UCSD-AML1 (cell line): Measurements from ENCODE around the gene SH3BP4.

Experiments used
- DNase-seq: peaks from one replicate; lab custom pipeline; 2025; ENCODE audit not compliant: unreplicated experiment; lab: John Stamatoyannopoulos, UW

SH3BP4 gene

GRCh38 chr2:234996069-234996940, 44.5 kb downstream of the SH3BP4 start:
- DNase-seq, result no peak

DNA sequence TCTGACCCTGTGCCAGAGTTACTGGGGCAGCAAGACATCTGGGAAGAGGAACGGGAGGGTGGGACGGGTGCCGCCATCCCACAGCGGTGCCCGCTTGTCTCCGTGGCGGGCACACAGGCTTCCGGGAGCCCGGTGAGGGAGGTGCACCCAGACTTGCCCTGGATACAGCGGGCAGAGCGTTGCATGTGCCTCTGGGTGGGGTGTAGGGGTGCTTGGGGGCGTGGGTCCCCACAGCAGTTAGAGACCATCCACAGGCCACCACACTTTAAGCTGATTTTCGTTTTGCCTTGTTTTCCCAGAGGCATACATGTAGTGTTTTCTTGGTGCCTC, 45.1 kb downstream of the SH3BP4 start:
- no peak for DNase-seq

DNA sequence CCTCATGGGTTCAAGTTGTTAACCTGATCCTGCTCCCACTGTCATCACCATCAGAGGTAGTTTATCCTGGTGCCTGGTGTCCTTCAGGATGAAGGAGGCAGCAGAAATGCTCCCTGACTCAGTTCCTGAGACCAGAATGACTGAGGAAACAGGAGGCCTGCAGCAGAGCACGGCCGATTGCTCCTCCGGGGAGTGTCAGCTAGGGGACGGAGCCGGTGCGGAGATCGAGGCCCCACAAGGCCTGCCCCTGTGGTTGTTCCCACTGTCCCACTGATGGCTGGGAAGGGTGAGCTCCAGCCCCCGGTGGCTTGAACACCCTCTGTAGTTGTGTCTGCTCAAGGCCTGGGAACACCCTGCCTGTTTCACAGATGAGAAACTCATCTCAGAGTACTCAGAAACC, 45.6 kb downstream of the SH3BP4 start:
- DNase-seq, result no peak

- DNase-seq, result no peak
Observed at GRCh38 chr2:234998404-234999211, 46.8 kb downstream of the SH3BP4 start.

DNA sequence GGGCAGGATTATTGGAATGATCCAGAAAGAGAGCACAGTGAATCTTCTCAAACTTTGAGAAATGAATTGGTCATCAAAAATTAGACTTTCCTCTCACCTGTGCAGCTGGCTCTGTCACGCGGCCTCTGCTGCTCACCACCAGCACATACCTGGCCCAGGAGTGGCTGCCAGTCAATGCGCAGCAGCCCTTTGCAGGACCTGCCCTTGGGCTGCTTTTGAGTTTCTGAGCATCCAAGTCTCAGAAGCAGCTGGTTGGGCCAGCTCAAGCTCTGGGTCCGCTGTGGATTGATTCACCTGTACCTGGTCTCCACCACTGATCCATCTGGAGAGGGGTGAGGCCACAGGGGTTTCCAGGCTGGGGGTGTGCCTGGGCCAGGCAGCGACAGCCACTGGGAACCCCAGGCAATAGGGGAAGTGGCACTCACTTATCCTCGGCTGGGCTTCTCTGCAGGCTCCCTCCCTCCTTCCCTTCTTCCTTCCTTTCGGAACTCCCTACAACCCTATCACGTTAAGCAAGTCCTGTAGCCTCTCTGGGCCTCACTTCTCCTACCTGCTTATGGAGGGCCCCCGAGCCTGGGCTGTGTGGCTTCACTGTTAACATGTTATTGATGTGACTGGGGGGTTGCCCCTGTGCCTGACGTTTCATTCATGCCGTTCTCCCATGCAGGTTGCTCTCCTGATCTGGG, 48.1 kb downstream of the SH3BP4 start:
- no peak for DNase-seq

- DNase-seq, result no peak
Observed at GRCh38 chr2:235000426-235001236, 48.8 kb downstream of the SH3BP4 start.

DNA sequence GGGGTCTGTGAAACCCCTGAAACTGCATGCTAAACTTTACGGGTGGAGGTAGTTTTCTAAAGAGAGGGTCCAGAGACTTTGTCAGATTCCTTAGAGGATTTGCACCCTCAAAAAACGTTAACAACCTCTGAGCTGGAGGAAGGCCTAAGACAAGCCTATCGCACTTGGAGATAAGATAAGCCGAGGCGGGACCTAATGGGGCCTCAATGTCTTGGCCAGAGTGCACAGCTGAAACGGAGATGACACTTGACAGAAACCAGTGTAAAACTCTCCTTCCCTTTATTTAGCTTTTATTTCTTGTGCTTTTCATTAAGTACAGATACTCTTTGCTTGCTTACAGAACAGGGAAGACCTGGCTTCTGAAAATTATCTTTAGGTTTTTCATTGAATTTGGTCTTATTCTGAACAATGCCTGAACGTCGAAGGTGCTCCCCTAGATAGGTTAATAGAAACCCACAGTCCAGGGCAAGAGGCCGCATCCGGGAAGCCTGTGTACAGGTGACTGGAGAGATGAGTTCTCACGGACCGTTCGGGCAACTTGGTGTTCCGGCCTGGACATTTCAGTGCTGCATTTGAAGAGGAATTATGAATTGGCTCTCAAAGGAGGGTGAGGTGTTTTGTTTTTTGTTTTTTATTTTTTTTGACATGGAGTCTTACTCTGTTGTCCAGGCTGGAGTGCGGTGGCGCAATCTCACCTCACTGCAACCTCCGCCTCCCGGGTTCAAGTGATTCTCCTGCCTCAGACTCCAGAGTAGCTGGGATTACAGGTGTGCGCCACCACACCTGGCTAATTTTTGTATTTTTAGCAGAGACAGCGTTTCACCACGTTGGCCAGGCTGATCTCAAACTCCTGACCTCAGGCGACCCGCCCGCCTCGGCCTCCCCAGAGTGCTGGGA, 49.7 kb downstream of the SH3BP4 start:
- no peak for DNase-seq

DNA sequence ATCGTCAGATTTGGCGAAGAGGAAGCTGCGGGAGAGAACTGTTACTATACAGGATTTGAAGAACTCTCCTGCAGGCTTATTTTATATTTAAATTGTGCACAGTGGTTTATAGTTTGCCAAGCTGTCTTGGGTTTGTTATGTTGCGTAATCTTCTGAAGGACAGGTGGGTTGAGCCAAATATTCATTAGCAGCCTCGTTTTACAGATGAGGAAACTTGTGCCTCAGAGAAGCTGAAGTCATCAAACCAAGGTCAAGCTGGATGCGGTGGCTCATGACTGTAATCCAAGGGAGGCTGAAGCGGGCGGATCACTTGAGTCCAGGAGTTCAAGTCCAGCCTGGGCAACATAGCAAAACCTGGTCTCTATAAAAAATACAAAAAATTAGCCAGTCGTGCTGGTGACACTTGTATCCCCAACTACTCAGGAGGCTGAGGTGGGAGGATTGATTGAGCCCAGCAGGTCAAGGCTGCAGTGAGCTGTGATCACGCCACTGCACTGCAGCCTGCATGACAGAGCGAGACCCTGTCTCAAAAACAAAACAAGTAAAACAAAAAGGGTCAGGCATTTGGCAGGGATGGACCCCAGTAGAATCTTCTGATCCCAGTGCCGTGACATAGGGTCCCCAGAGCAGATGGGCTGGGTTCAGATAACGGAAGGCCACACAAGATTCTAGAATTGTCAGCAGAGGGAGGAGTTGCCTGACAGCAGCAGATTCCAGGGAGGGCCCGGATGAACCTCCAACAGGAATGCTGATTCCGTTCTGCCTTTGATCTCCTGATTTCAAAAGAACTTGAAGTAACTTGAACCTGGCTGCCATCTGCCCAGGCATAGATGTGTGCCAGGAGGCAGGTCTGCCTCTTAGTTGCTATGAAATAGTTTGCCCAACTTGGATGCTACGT, 50.6 kb downstream of the SH3BP4 start:
- DNase-seq, result no peak

DNA sequence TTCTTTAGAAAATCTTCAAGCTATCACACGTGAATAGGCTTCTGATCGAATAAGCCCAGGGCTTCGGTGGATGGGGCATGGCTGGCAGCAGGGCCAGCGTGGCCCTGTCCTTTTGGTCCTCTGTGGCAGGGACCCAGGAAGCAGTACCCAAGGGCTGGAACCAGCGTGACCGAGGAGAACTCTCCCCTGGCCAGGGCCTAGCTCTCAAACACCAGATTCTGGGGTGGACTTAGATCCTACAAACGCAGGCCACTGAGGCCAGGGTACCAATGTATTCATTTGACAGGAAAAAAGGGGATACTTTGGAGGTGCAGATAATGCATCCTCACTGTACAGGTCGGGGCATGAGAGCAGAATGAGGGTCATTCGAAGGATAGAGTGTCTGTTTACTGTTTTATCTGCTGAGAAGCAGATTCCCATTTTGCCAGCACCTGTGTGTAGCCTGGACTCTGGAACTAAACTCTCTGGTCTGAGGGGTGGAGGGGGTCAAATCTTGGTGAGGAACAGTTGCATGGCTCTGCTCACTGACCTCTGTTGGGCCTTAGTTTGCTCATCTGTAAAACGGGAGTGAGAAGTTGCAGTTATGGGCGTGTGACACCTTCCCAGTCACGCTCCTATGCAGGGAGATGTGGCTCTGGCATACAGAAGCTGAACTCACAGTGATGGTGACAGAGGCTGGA, 51.4 kb downstream of the SH3BP4 start:
- no peak for DNase-seq

- DNase-seq, result no peak
Observed at GRCh38 chr2:235004329-235004903, 52.6 kb downstream of the SH3BP4 start.

DNA sequence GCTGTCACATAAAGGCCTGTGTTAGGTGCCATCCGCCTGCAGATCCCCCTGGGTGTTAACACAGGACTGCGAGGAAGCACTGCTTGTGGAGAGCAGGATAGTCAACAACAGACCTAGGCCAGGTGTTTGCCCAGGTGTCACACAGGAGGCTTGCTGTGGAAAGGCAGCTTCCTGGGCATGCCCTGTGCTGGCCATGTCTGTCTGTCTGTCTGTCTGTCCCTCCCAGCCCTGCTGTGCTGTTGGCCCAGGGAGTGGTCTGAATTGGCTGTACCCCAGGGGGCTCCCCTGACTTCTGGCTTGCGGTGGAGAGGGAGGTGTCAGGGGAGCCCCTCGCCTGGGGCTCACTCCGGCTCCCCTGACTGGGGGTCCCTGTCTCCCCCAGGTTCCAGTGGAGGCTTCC, 53.2 kb downstream of the SH3BP4 start:
- DNase-seq, result no peak

- no peak for DNase-seq
Observed at GRCh38 chr2:235005603-235006259, 53.9 kb downstream of the SH3BP4 start.

- DNase-seq, result no peak
Observed at GRCh38 chr2:235006461-235006860, 54.6 kb downstream of the SH3BP4 start.

DNA sequence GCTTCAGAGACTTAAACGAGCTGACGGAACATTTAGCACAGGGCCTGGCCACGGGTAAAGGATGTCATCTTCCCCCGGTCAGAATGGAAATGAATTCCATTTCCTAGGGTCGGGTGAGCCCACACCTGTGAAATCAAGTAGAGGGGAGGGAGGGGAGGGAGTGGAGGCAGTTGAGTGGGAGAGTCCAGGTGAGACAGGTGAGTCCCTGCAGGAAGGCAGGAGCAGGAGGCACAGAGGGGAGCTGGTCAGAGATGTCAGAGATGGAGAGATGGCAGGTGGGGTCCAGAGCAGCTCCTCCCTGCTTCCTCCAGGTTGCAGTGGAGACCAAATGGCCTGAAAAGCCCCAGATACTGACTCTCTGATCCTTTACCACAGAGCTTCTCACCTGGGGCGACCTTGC, 55.2 kb downstream of the SH3BP4 start:
- no peak for DNase-seq

GRCh38 chr2:235007664-235008457, 56.0 kb downstream of the SH3BP4 start:
- no peak for DNase-seq

GRCh38 chr2:235008584-235009044, 56.8 kb downstream of the SH3BP4 start:
- DNase-seq, result no peak

DNA sequence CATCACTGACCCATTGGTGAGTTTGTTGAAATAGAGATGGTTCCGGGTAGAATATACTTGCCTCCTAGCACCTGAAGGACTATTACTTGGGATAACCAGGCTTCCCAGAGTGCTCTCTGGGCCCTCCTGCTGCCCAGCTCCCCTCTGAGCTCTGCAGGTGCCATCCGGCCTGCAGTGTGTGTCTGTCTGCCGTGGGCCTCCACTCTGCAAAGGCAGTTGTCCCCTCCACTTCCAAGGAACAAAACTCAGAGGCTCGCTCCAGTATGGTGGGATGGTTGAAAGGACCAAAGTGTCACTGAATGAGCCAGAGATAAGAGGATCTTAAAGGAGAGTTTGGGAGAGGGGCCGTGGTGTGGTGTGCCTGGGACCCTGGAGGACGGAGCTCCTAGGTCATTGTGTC, 57.3 kb downstream of the SH3BP4 start:
- no peak for DNase-seq
